ENCODE data around the gene ADGRG6.

ADGRG6 gene

GRCh38 chr6:142302421-142303175 is 791 bp downstream of the ADGRG6 start:
- TF ChIP-seq, protein P1, sequence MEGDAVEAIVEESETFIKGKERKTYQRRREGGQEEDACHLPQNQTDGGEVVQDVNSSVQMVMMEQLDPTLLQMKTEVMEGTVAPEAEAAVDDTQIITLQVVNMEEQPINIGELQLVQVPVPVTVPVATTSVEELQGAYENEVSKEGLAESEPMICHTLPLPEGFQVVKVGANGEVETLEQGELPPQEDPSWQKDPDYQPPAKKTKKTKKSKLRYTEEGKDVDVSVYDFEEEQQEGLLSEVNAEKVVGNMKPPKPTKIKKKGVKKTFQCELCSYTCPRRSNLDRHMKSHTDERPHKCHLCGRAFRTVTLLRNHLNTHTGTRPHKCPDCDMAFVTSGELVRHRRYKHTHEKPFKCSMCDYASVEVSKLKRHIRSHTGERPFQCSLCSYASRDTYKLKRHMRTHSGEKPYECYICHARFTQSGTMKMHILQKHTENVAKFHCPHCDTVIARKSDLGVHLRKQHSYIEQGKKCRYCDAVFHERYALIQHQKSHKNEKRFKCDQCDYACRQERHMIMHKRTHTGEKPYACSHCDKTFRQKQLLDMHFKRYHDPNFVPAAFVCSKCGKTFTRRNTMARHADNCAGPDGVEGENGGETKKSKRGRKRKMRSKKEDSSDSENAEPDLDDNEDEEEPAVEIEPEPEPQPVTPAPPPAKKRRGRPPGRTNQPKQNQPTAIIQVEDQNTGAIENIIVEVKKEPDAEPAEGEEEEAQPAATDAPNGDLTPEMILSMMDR (IDR thresholded peaks at IDR 0.05; ENCODE audit: extremely low read depth, insufficient read depth, missing control alignments), result no peak
- in situ Hi-C loops (cut with MboI; ENCODE audit: low pct_unique_long_range_greater_than_20kb, low sequenced_read_pairs, unreplicated experiment), result no loop called here
- DNase-seq (ENCODE audit: low spot score), result no peak

- in situ Hi-C loops (cut with MboI; ENCODE audit: low pct_unique_long_range_greater_than_20kb, low sequenced_read_pairs, unreplicated experiment), result no loop called here
- TF ChIP-seq, protein P1 (IDR thresholded peaks at IDR 0.05; ENCODE audit: extremely low read depth, insufficient read depth, missing control alignments), result no peak
- DNase-seq (ENCODE audit: low spot score), result no peak
These were observed 1.3 kb downstream of the ADGRG6 start for GRCh38 chr6:142303176-142303533.

GRCh38 chr6:142304241-142304640 is 2.4 kb downstream of the ADGRG6 start:
- no peak for DNase-seq (ENCODE audit: low spot score)
- in situ Hi-C loops (cut with MboI; ENCODE audit: low pct_unique_long_range_greater_than_20kb, low sequenced_read_pairs, unreplicated experiment), result no loop called here
- TF ChIP-seq, protein P1 (IDR thresholded peaks at IDR 0.05; ENCODE audit: extremely low read depth, insufficient read depth, missing control alignments), result no peak

DNA sequence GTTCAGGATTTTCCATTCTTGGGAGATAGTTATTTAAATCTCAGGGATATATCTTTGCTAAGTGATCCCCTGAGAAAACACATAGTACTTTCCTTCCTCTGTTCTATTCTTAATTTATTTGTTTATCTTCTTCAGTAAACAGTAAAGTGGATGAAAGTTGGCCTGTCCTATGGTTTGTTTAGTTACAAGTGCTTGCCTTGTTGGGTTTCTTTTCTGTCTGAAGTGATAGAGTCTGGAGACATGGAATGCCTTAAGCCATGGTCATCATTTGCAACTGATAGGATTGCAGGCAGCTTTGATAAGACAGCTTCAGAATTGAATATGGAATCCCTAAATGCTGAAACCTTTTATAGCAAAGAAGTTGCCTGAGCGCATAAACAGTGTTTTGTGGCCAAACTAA is 4.9 kb downstream of the ADGRG6 start:
- DNase-seq (ENCODE audit: low spot score), result no peak
- in situ Hi-C loops (cut with MboI; ENCODE audit: low pct_unique_long_range_greater_than_20kb, low sequenced_read_pairs, unreplicated experiment), result no loop called here
- TF ChIP-seq, protein P1 (IDR thresholded peaks at IDR 0.05; ENCODE audit: extremely low read depth, insufficient read depth, missing control alignments), result no peak

GRCh38 chr6:142307963-142308748 is 6.3 kb downstream of the ADGRG6 start:
- no peak for DNase-seq (ENCODE audit: low spot score)
- TF ChIP-seq, protein P1 (IDR thresholded peaks at IDR 0.05; ENCODE audit: extremely low read depth, insufficient read depth, missing control alignments), result no peak
- in situ Hi-C loops (cut with MboI; ENCODE audit: low pct_unique_long_range_greater_than_20kb, low sequenced_read_pairs, unreplicated experiment), result no loop called here

- DNase-seq (ENCODE audit: low spot score), result no peak
- in situ Hi-C loops (cut with MboI; ENCODE audit: low pct_unique_long_range_greater_than_20kb, low sequenced_read_pairs, unreplicated experiment), result no loop called here
- TF ChIP-seq, protein P1 (IDR thresholded peaks at IDR 0.05; ENCODE audit: extremely low read depth, insufficient read depth, missing control alignments), result no peak
These were observed 7.6 kb downstream of the ADGRG6 start for GRCh38 chr6:142309426-142309825.
